GM12878 (cell line): ENCODE results near the gene TNFAIP3. TPM values are rescaled to one million over a fixed set of nuclear protein-coding genes. Genes with fewer than 3 reads are reported as not detected.

ENCODE experiments used
- ATF7 ChIP-seq: fragments of 450-650 bp; IDR thresholded peaks from 2 replicates; pipeline ENCODE4 v1.6.1; 2016; ENCODE audit warnings: low read depth, mild to moderate bottlenecking
- BMI1 ChIP-seq: fragments of 450-650 bp; IDR thresholded peaks from 2 replicates; pipeline ENCODE4 v1.6.1; 2016; ENCODE audit warnings: mild to moderate bottlenecking, moderate library complexity, borderline replicate concordance
- CBFB ChIP-seq: IDR thresholded peaks from 2 replicates; pipeline ENCODE4 v1.6.1; 2016; ENCODE audit warnings: antibody characterized with exemption, low read depth
- CBX5 ChIP-seq: sonication (generic); IDR thresholded peaks from 2 replicates; pipeline ENCODE4 v1.6.1; 2016; ENCODE audit warnings: low read depth, moderate library complexity, mild to moderate bottlenecking, inconsistent platforms
- CEBPB ChIP-seq, 2 experiments: fragments of 150-350 bp in 1 of 2; IDR thresholded peaks; 2 replicates each; pipeline ENCODE4 v1.6.1; 2012 to 2014; ENCODE audit warnings: low read depth in 2 of 2, low read length in 2 of 2, borderline replicate concordance in 1 of 2, inconsistent platforms in 1 of 2
- CEBPZ ChIP-seq: fragments of 150-350 bp; IDR thresholded peaks from 2 replicates; pipeline ENCODE4 v1.6.1; 2016; ENCODE audit warnings: low read depth, low read length
- ESRRA ChIP-seq: IDR thresholded peaks from 2 replicates; pipeline ENCODE4 v1.6.1; 2012; ENCODE audit warnings: mild to moderate bottlenecking, low read length, improper control_type of control experiment
- HDAC6 ChIP-seq: fragments of 200-600 bp; sonication (generic); IDR thresholded peaks from one replicate; pipeline ENCODE4 v1.8.0; 2017; ENCODE audit warnings: antibody characterized with exemption; ENCODE audit not compliant: unreplicated experiment
- KDM1A ChIP-seq: fragments of 200-600 bp; sonication (generic); IDR thresholded peaks from 2 replicates; pipeline ENCODE4 v1.6.1; 2016; ENCODE audit warnings: borderline replicate concordance
- MXI1 ChIP-seq: fragments of 150-350 bp; IDR thresholded peaks from 2 replicates; pipeline ENCODE4 v1.6.1; 2011; ENCODE audit warnings: low read depth, mild to moderate bottlenecking, inconsistent platforms, low read length, improper control_type of control experiment
- NFYB ChIP-seq: IDR thresholded peaks from 2 replicates; pipeline ENCODE4 v1.6.1; 2011; ENCODE audit warnings: low read depth, mild to moderate bottlenecking, low read length, improper control_type of control experiment, moderate library complexity; ENCODE audit not compliant: insufficient read depth
- PAX5 ChIP-seq: IDR thresholded peaks from 2 replicates; pipeline ENCODE4 v1.6.1; 2011; ENCODE audit warnings: low read depth, low read length, borderline replicate concordance
- PML ChIP-seq: IDR thresholded peaks from 2 replicates; pipeline ENCODE4 v1.6.1; 2012; ENCODE audit warnings: low read length, inconsistent platforms
- PRDM15 ChIP-seq: fragments of 450-650 bp; formaldehyde crosslinking; IDR thresholded peaks from 2 replicates; pipeline ENCODE4 v1.4.0; 2020; ENCODE audit warnings: mild to moderate bottlenecking, moderate library complexity
- RB1 ChIP-seq: fragments of 450-650 bp; formaldehyde crosslinking; IDR thresholded peaks from 2 replicates; pipeline ENCODE4 v1.6.1; 2017; ENCODE audit warnings: mild to moderate bottlenecking, borderline replicate concordance
- RELA ChIP-seq: fragments of 450-650 bp; IDR thresholded peaks from 2 replicates; pipeline ENCODE4 v1.8.0; 2014; ENCODE audit warnings: borderline replicate concordance; ENCODE audit not compliant: partially characterized antibody
- SP1 ChIP-seq: IDR thresholded peaks from one replicate; pipeline ENCODE4 v1.6.1; 2011; ENCODE audit warnings: low read depth, low read length
- SREBF2 ChIP-seq: IDR thresholded peaks from 2 replicates; pipeline ENCODE4 v1.6.1; 2012; ENCODE audit warnings: mild to moderate bottlenecking, low read length
- STAT1 ChIP-seq: fragments of 450-650 bp; conservative IDR thresholded peaks from 2 replicates; pipeline ENCODE4 v1.6.1; 2014; ENCODE audit warnings: antibody characterized with exemption, mild to moderate bottlenecking
- TCF3 ChIP-seq: IDR thresholded peaks from 2 replicates; pipeline ENCODE4 v1.6.1; 2012; ENCODE audit warnings: low read depth, mild to moderate bottlenecking, low read length, borderline replicate concordance; ENCODE audit not compliant: insufficient read depth
- YBX1 ChIP-seq: fragments of 450-650 bp; IDR thresholded peaks from 2 replicates; pipeline ENCODE4 v1.6.1; 2016; ENCODE audit warnings: antibody characterized with exemption
- ZBTB33 ChIP-seq: fragments of 450-650 bp; IDR thresholded peaks from 2 replicates; pipeline ENCODE4 v1.6.1; 2017; ENCODE audit warnings: mild to moderate bottlenecking
- polyA plus RNA-seq, 11 experiments: library from polyadenylated mRNA; depleted of rRNA in 4 of 11; unstranded in 6 of 11; stranded (reverse) in 5 of 11; fragments of >200 nt; fragmentation: Nextera tagmentation in 4 of 11; fragmentation: Illumina TruSeq in 1 of 11; extraction: Ambion mirVana in 4 of 11; extraction: Trizol in 1 of 11; gene quantifications; 1 replicate in 1 of 11; 2 replicates in 10 of 11; pipeline versions ENCODE4 v1.2.1 to v1.2.3, GENCODE V29; 2011 to 2016; ENCODE audit warnings: inconsistent platforms in 2 of 11, missing spikeins in 2 of 11, low read depth in 1 of 11
- total RNA-seq, 4 experiments: library from RNA; depleted of rRNA in 3 of 4; stranded (reverse); fragments of >200 nt in 3 of 4; fragmentation: Illumina TruSeq in 1 of 4; extraction: Trizol in 1 of 4; gene quantifications; 2 replicates each; pipeline versions ENCODE4 v1.2.1 to v1.2.3, GENCODE V29; 2013 to 2021

TNFAIP3 gene
- total and polyA plus RNA-seq, 10 of the 15 experiments (the other 5 are each of a cell fraction or from before 2014, with no cell fraction given) = 18.0 to 350 (median 127) TPM

- TF ChIP-seq CEBPZ (no peak), RB1 (no peak), STAT1 (no peak), CBX5 (no peak), KDM1A (no peak), CBFB (peak; percentile 43), HDAC6 (no peak), CEBPB (IDR thresholded peaks at IDR 0.05; ENCODE audit: borderline replicate concordance in 1 of 2, low read depth in 2 of 2, low read length in 2 of 2) (peak; percentile 91 to 99; a peak in 3 of 4 replicates), PML (peak; percentile 72; the same call in 1 of the 2 replicates), MXI1 (0 out of 2 replicates have a peak, but pooled peaks have one; percentile 31), NFYB (0 out of 2 replicates have a peak, but pooled peaks have one; percentile 45), ESRRA (no peak), SREBF2 (no peak), PRDM15 (no peak), PAX5 (peak; percentile 60; the same call in 1 of the 2 replicates), BMI1 (no peak; the same call in 1 of the 2 replicates), TCF3 (no peak), ZBTB33 (no peak), SP1 (peak; percentile 6), YBX1 (no peak), RELA (no peak), ATF7 (peak; percentile 96)
Measured at GRCh38 chr6:137903933-137904821, 37.1 kb downstream of the TNFAIP3 start (continued).
